GM10847 (cell line): ENCODE results near the gene MTIF2.

ENCODE experiments used
- POLR2A ChIP-seq: IDR thresholded peaks from 2 replicates; pipeline ENCODE4 v1.6.1; 2011; ENCODE audit not compliant: insufficient read length; ENCODE audit errors: extremely low read depth

Gene MTIF2, protein sequence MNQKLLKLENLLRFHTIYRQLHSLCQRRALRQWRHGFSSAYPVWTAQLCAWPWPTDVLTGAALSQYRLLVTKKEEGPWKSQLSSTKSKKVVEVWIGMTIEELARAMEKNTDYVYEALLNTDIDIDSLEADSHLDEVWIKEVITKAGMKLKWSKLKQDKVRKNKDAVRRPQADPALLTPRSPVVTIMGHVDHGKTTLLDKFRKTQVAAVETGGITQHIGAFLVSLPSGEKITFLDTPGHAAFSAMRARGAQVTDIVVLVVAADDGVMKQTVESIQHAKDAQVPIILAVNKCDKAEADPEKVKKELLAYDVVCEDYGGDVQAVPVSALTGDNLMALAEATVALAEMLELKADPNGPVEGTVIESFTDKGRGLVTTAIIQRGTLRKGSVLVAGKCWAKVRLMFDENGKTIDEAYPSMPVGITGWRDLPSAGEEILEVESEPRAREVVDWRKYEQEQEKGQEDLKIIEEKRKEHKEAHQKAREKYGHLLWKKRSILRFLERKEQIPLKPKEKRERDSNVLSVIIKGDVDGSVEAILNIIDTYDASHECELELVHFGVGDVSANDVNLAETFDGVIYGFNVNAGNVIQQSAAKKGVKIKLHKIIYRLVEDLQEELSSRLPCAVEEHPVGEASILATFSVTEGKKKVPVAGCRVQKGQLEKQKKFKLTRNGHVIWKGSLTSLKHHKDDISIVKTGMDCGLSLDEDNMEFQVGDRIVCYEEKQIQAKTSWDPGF

DNA sequence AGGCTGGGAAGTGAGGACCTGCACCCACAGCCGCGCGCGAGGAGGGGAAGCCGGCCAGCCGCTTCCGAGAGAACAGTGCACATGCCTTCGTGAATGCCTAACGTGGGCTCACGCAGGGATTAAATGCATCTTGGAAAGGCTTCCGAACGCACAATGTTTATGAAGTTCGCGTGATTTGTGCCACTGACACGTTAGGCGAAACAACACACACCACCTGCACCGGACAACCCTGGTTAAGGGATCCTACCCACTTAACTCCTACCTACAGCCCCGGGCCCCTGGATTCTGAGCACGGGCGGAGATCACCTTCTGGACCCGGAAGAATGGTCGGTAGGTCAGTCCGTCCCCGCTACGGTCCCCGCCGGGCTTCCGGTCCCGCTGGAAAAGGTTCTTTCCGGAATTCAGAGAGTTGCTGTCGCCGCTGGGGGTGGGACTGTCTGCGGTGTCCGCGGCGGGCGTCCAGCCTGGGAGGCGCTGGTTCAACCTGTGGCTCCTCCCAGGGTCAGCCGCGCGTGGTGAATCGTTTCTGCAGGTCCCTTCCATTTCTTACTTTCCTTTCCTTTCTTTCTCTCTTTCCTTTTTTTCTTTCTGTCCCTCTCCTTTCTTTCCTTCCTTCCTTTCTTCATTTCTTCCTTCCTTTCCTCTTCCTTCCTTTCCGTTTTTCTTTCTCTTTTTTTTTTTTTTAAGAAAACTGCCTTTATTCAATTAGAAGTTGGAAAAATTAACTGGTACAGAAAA, at the start of gene MTIF2:
TSS of gene MTIF2 (minus strand) at position 325 of the 738 bp plus-strand sequence. CDS start 5,373 bp downstream, outside the sequence.
- peak; percentile 81 for TF ChIP-seq POLR2A

DNA sequence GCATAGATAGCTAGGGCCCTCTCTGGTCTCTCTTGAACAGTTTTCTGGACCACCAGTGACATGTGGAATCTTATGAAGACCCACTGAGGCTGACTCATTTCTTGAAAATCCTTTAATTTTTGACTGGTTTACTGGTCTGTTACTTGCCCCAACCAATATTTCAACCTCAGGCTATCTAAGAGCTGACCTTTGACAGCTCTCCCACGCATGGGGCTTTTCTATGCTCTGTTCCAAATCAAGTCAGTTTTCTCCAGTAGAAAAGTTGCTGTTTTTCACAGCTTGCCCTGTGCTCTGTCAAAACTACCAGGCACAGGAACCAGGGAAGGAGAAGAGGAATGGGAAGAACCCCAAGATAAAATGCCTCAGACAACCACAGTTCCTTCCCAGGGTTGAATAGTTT, 46.0 kb upstream of the MTIF2 start:
- no peak for TF ChIP-seq POLR2A

- no peak for TF ChIP-seq POLR2A
Measured at GRCh38 chr2:55311444-55311870, 42.4 kb upstream of the MTIF2 start.

- no peak for TF ChIP-seq POLR2A
Measured at GRCh38 chr2:55309446-55309845, 40.4 kb upstream of the MTIF2 start.

DNA sequence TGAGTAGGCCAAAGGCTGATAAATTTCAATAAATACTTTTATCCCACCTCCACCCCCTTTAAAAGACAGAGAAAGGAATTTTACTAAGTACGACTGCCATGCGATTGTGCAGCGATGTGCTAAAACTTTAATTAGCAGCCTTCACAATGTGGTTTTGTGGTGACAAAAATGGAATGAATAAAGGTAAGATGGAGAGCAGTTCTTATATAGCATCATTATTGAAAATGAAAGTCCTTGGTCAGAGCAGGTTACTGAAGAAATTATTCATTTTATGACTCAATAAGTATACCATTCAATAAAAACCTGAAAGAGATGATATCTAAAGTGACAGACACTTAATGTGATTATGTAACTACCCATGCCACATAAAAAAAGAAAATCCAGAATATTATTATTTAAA, 33.2 kb upstream of the MTIF2 start:
- no peak for TF ChIP-seq POLR2A

DNA sequence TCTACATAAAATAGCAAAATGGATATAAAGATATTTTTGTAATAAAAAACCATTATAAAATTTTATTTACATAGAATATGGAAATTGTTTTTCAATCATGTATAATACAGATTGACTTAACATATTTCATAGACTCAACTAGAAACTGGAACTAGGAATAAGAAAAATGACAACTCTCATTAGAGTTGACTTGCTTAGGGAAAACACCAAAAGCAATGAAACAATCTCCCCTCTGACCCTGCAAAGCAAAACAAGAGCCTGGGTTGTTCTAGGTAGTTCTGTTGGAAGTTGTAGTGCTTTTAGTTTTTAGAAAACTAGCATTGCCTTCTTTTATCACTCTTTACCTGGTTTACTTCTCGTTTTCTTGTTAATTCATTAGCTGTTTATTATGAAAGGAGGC, 32.2 kb upstream of the MTIF2 start:
- TF ChIP-seq POLR2A = no peak

DNA sequence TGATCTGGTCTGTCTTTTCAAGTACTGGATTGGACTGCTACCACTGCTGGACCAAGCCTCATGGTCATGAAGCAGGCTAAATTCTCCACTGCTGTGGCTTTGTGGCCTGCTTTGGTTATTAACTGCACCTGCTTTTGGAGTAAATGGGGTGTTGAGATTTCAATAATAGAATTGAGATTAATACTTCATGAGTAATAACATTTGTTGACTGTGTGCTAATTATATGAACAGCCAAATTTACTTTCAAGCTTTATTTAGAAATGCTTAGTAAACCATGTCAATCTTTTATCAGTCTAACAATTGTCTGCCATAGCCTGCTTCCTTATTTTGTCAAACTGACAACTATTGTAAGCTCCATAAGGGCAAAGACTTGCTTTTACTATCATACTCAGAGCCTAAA, 27.4 kb upstream of the MTIF2 start:
- no peak for TF ChIP-seq POLR2A

DNA sequence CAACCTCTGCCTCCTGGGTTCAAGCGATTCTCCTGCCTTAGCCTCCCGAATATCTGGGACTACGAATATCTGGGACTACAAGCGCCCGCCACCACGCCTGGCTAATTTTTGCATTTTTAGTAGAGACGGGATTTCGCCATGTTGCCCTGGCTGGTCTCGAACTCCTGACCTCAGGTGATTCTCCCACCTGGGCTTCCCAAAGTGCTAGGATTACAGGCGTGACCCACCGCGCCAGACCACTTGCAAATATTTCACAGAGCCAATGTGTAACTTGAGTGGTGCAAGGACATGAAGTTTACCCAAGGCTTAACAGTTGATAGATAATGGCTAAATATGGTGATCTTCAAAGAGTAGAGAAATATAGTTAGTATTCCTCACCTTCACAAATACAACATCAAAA, 14.1 kb upstream of the MTIF2 start:
- TF ChIP-seq POLR2A = no peak

- TF ChIP-seq POLR2A = peak; percentile 86
Measured at GRCh38 chr2:55282110-55282917, 13.3 kb upstream of the MTIF2 start.

DNA sequence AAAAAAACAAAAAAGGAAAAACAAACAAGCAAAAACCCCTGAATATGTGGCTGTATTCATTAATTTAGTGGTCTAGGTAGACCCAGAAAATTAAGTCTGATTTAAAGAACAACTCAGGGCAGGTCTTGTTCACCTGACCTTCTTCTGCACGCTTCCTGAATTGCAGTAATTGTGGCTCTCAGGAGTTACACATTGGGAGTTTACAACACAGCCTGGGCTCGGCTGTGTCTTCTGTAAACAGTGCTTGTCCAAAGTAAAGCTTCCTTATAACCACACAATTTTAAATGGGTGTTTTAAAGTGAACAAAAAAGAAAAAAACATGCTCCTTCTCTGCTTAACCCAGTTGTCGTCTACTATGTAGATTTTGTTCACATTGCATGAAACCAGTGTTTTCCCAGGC, 8.3 kb upstream of the MTIF2 start:
- TF ChIP-seq POLR2A = no peak

- TF ChIP-seq POLR2A = no peak
Measured at GRCh38 chr2:55269645-55269990, 587 bp upstream of the MTIF2 start.

DNA sequence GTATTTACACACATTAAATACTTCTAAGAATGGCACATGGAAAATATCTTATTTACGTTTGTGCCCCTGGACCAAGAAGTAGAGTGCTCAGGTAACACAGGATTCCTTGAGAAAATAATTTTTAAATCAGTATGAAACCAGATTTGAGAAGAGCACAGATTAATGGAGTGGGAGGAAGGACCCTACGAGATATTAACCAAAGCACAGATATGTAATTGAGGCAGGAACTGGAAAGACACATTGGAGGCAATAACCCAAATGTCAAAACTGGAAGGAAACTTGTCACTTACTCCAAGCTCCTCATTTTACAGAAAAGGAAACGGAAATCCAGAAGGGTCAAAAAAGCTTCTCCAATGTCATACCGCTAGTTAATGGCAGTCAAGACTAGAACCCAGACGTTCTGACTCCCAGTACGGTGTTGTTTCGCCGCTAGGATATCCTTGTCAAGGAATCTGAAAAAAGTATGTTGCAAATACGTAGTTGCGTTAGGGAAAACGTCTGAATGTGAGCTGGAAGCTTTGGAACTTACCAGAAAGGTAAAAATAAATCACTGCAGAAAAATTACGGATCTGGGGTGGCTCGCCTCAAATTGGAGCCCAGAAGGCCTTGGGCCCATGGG, 634 bp downstream of the MTIF2 start:
- TF ChIP-seq POLR2A = no peak

GRCh38 chr2:55252832-55253231, 16.2 kb downstream of the MTIF2 start:
- TF ChIP-seq POLR2A = no peak

DNA sequence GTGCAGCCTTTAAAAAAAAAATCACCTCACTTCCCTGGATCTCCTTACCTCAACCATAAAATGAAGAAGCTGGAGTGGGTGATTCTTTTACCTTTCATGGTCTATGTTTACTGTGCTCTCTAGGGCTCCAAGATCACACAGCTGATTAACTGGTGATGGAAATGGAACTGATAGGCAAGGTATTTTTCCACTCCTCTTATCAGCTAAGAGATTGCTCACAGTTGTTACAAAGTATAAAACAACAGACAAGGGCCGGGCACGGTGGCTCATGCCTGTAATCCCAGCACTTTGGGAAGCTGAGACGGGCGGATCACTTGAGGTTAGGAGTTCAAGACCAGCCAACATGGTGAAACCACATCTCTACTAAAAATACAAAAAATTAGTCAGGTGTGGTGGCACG, 22.0 kb downstream of the MTIF2 start:
- no peak for TF ChIP-seq POLR2A

GRCh38 chr2:55245411-55245810, 23.6 kb downstream of the MTIF2 start:
- TF ChIP-seq POLR2A = no peak
